ENCODE data around the gene KAZN. TPM values are rescaled to one million over a fixed set of nuclear protein-coding genes. Genes with fewer than 3 reads are reported as not detected.
A peak's percentile ranks its signal among the peaks of the same experiment; 100 is the strongest.

The KAZN gene
- total RNA-seq, 1 donor from 2014 or later: 40.6 TPM

GRCh38 chr1:14713077-14713476 lies 114.6 kb downstream of the KAZN start:
- peak; percentile 56 for DNase-seq (ENCODE audit: low spot score)

- no peak for DNase-seq (ENCODE audit: low spot score)
Observed at GRCh38 chr1:14715266-14715665, 116.8 kb downstream of the KAZN start.

GRCh38 chr1:14715802-14716201 lies 117.3 kb downstream of the KAZN start:
- DNase-seq (ENCODE audit: low spot score): no peak

GRCh38 chr1:14716474-14716873 lies 118.0 kb downstream of the KAZN start:
- DNase-seq (ENCODE audit: low spot score): no peak

- DNase-seq (ENCODE audit: low spot score): no peak
Observed at GRCh38 chr1:14718476-14718875, 120.0 kb downstream of the KAZN start.

- DNase-seq (ENCODE audit: low spot score): no peak
Observed at GRCh38 chr1:14723401-14723800, 124.9 kb downstream of the KAZN start.

GRCh38 chr1:14724246-14724645 lies 125.8 kb downstream of the KAZN start:
- DNase-seq (ENCODE audit: low spot score): no peak

- DNase-seq (ENCODE audit: low spot score): no peak
Observed at GRCh38 chr1:14724678-14725077, 126.2 kb downstream of the KAZN start.

GRCh38 chr1:14725238-14725637 lies 126.8 kb downstream of the KAZN start:
- no peak for DNase-seq (ENCODE audit: low spot score)

GRCh38 chr1:14725695-14726094 lies 127.2 kb downstream of the KAZN start:
- no peak for DNase-seq (ENCODE audit: low spot score)

GRCh38 chr1:14726606-14727005 lies 128.1 kb downstream of the KAZN start:
- no peak for DNase-seq (ENCODE audit: low spot score)

GRCh38 chr1:14728516-14728915 lies 130.0 kb downstream of the KAZN start:
- DNase-seq (ENCODE audit: low spot score): no peak

GRCh38 chr1:14732728-14733047 lies 134.2 kb downstream of the KAZN start:
- no peak for DNase-seq (ENCODE audit: low spot score)

GRCh38 chr1:14733048-14733778 lies 134.7 kb downstream of the KAZN start:
- DNase-seq (ENCODE audit: low spot score): peak; percentile 48

GRCh38 chr1:14733779-14734140 lies 135.3 kb downstream of the KAZN start:
- no peak for DNase-seq (ENCODE audit: low spot score)

GRCh38 chr1:14735841-14736240 lies 137.4 kb downstream of the KAZN start:
- DNase-seq (ENCODE audit: low spot score): no peak

- DNase-seq (ENCODE audit: low spot score): no peak
Observed at GRCh38 chr1:14737561-14738094, 139.1 kb downstream of the KAZN start.

GRCh38 chr1:14738235-14738634 lies 139.8 kb downstream of the KAZN start:
- no peak for DNase-seq (ENCODE audit: low spot score)

- DNase-seq (ENCODE audit: low spot score): no peak
Observed at GRCh38 chr1:14738647-14739046, 140.2 kb downstream of the KAZN start.

- DNase-seq (ENCODE audit: low spot score): no peak
Observed at GRCh38 chr1:14739082-14739832, 140.8 kb downstream of the KAZN start.

- no peak for DNase-seq (ENCODE audit: low spot score)
Observed at GRCh38 chr1:14740016-14740415, 141.5 kb downstream of the KAZN start.

- DNase-seq (ENCODE audit: low spot score): no peak
Observed at GRCh38 chr1:14741082-14741481, 142.6 kb downstream of the KAZN start.

GRCh38 chr1:14741532-14741931 lies 143.0 kb downstream of the KAZN start:
- DNase-seq (ENCODE audit: low spot score): no peak

All from ureter (tissue), 1 donor.